Neural crest cell (in vitro differentiated cells): ENCODE measurements around the gene SST. TPM values are rescaled to one million over a fixed set of nuclear protein-coding genes. Genes with fewer than 3 reads are reported as not detected.
"Not testable (repeated sequence)": the region's sequence is repeated elsewhere in the genome, so short reads cannot be mapped to it uniquely, and the experiment has no call there.

ENCODE experiments used
- DNase-seq: peaks from one replicate; pipeline ENCODE4 v3.0.0; 2021; ENCODE audit warnings: low read depth, mixed read lengths, low spot score
- H3K27ac Mint-ChIP-seq: one replicate; pipeline ENCODE4 v1.8.0; 2021; ENCODE audit warnings: mild to moderate bottlenecking, mixed read lengths; ENCODE audit not compliant: unreplicated experiment
- H3K27me3 Mint-ChIP-seq: 2 replicates; pipeline ENCODE4 v1.8.0; 2021; ENCODE audit warnings: low read depth, mild to moderate bottlenecking, mixed read lengths
- H3K36me3 Mint-ChIP-seq: 2 replicates; pipeline ENCODE4 v1.8.0; 2021; ENCODE audit warnings: low read depth, mild to moderate bottlenecking, mixed read lengths
- H3K4me1 Mint-ChIP-seq: 2 replicates; pipeline ENCODE4 v1.8.0; 2021; ENCODE audit warnings: mixed read lengths
- H3K4me3 Mint-ChIP-seq: one replicate; pipeline ENCODE4 v1.8.0; 2021; ENCODE audit warnings: mild to moderate bottlenecking, mixed read lengths
- H3K9me3 Mint-ChIP-seq: 2 replicates; pipeline ENCODE4 v1.8.0; 2021; ENCODE audit warnings: mixed read lengths
- total RNA-seq: library from RNA; stranded (reverse); gene quantifications from 2 replicates; pipeline ENCODE4 v1.2.1, GENCODE V29; 2021
- TF ChIP-seq, protein P1 (sequence below): fragments of 200-600 bp; sonication (generic); conservative IDR thresholded peaks from 2 replicates; pipeline ENCODE4 v1.5.0; 2021; ENCODE audit warnings: antibody characterized with exemption, mild to moderate bottlenecking

SST gene
- total RNA-seq, 1 donor from 2014 or later, result 4.5 TPM

DNA sequence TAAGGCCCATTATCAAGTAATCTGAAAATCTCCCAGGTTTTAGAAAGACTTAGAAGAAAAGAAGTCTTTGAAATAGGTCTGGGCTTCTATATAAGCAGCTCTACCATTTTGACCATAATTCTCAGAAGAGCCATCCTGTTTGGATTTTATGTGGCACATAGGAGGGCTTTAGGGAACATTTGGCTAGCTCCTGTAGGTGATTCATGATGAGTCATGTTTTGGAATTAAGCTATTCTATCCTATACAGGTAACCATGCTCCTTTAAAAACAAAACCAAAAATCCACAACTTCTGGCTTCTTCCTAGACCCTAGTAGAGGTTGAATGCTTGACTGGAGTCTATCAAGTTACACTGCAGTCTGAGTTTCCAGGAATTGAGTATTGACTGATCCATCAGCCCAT lies 8.9 kb downstream of the SST start:
- peaks cover 53% of the 10 kb centered on the region for H3K27me3 Mint-ChIP-seq
- TF ChIP-seq, protein P1, sequence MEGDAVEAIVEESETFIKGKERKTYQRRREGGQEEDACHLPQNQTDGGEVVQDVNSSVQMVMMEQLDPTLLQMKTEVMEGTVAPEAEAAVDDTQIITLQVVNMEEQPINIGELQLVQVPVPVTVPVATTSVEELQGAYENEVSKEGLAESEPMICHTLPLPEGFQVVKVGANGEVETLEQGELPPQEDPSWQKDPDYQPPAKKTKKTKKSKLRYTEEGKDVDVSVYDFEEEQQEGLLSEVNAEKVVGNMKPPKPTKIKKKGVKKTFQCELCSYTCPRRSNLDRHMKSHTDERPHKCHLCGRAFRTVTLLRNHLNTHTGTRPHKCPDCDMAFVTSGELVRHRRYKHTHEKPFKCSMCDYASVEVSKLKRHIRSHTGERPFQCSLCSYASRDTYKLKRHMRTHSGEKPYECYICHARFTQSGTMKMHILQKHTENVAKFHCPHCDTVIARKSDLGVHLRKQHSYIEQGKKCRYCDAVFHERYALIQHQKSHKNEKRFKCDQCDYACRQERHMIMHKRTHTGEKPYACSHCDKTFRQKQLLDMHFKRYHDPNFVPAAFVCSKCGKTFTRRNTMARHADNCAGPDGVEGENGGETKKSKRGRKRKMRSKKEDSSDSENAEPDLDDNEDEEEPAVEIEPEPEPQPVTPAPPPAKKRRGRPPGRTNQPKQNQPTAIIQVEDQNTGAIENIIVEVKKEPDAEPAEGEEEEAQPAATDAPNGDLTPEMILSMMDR, result no peak
- H3K27ac Mint-ChIP-seq, result no peak overlapping the region
- no peaks in the 10 kb centered on the region for H3K9me3 Mint-ChIP-seq
- H3K4me3 Mint-ChIP-seq, result no peak overlapping the region
- no peaks in the 10 kb centered on the region for H3K4me1 Mint-ChIP-seq
- DNase-seq, result no peak
- no peaks in the 10 kb centered on the region for H3K36me3 Mint-ChIP-seq

DNA sequence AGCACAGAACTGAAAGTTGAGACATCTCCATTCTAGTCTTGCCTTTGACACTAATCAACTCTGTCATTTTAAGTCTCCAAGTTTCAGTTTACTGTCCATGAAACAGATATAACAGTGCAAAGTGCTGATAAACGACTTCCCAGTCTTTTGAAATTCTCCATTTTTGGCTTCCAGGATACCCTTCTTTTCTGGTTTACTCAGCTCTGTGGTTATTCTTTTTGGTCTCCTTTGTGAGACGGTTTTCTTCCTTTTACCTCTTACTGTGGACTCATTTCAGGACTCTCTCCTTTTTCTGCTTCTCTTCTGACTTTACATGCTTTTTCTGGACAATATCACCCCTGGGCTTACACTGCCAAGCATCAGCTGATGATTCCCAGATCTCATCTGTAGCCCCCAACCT lies 18.9 kb downstream of the SST start:
- H3K4me1 Mint-ChIP-seq, result no peaks in the 10 kb centered on the region
- TF ChIP-seq, protein P1, result no peak
- peaks cover 57% of the 10 kb centered on the region for H3K27me3 Mint-ChIP-seq
- DNase-seq, result no peak
- H3K9me3 Mint-ChIP-seq, result peaks cover 4% of the 10 kb centered on the region
- no peaks in the 10 kb centered on the region for H3K36me3 Mint-ChIP-seq
- H3K4me3 Mint-ChIP-seq, result no peak overlapping the region
- no peak overlapping the region for H3K27ac Mint-ChIP-seq

DNA sequence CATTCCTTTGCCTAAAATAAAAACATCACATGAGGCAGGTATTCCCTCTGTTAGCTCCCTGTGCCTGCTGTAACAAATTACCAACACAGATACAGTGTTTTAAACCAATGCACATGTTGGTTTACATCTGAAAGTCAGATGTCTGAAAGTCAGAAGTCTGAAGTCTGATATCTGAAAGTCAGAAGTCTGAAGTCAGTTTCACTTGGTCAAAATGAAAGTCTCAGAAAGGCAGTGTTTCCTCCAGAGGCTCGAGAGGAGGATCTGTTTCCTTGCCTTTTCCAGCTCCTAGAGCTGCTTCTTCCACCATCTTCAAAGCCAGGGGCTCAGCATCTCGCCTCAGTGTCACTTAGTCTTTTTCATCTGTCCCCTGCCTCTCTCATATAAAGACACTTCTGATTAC lies 22.0 kb downstream of the SST start:
- H3K9me3 Mint-ChIP-seq, result peaks cover 4% of the 10 kb centered on the region
- DNase-seq, result no peak
- TF ChIP-seq, protein P1, result no peak

DNA sequence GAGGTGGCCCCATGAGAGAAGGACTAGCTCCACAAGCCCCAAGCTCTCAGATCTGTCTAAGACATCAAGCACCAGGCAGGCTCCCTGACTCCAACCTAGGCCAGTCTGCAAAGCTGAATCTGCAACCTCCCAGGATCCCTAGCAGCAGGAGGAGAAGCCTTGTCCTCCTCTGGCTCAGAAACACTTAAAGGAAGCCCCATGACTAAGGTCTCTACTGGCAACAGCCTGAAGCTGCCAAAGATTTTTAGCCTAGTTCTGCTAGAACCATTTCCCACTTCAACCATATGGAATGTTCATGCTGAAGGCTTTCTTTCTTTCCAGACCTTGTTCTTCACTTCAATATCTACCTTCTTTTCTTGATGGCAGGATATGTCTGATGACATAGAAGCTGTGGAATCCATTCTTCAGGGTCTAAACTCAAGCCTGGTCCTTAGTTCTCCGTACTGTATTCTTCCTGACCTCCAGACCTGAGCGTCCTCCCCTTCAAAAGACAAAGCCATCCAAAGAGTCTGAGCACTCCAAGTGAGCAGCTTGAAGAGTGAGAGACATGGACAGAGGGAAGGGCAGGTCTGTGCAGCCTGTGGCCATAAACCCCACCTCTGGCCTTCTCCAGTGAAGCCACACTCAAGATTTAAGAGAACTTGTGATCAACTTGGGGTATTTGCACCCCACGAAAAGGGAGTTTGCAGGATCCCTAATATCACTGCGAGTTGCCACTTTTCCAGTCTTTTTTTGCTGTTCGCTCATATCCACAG lies 23.1 kb downstream of the SST start:
- TF ChIP-seq, protein P1, result no peak
- H3K9me3 Mint-ChIP-seq, result peaks cover 4% of the 10 kb centered on the region
- no peaks in the 10 kb centered on the region for H3K36me3 Mint-ChIP-seq
- H3K4me3 Mint-ChIP-seq, result no peak overlapping the region
- no peak for DNase-seq
- H3K27ac Mint-ChIP-seq, result no peak overlapping the region
- peaks cover 40% of the 10 kb centered on the region for H3K27me3 Mint-ChIP-seq
- peaks cover 5% of the 10 kb centered on the region for H3K4me1 Mint-ChIP-seq

More for the DNA sequence above, 22.0 kb downstream of the SST start:
- Mint-ChIP-seq H3K4me1 (peaks cover 5% of the 10 kb centered on the region), H3K36me3 (no peaks in the 10 kb centered on the region), H3K27ac (no peak overlapping the region), H3K27me3 (peaks cover 47% of the 10 kb centered on the region), H3K4me3 (no peak overlapping the region)

DNA sequence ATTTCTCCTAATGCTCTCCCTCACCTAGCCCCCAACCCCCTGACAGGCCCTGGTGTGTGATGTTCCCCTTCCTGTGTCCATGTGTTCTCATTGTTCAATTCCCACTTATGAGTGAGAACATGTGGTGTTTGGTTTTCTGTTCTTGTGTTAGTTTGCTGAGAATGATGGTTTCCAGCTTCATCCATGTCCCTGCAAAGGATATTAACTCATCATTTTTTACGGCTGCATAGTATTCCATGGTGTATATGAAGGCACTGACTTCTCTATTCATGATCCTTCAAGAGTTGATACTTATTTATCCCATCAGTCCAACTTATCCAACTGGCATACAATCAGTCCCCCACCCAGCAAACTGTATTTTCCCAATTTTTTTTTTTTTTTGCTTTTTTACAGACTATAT lies 24.8 kb downstream of the SST start:
- not testable (repeated sequence) for H3K9me3 Mint-ChIP-seq, H3K4me3 Mint-ChIP-seq, H3K27ac Mint-ChIP-seq, H3K36me3 Mint-ChIP-seq, DNase-seq, H3K4me1 Mint-ChIP-seq
- peaks cover 29% of the 10 kb centered on the region for H3K27me3 Mint-ChIP-seq

DNA sequence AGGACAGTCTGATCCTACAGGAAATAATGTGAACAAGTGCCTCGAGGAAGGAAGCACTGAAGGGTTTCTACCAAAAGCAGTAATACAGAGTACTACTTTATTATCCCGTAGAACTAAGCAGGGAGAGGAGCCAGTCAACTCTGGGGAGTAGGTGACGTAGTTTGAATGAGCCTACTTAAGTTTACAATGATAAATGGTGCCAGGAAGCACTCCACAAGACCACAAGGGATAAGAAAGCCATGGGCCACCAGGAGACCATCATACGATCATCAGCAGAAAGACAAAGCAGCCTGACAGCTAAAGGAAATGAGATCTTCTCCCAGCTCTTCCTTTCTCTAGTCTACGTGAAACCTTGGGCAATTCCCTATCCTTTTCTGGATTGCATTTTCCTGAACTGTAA lies 27.3 kb downstream of the SST start:
- H3K36me3 Mint-ChIP-seq, result no peaks in the 10 kb centered on the region
- peaks cover 13% of the 10 kb centered on the region for H3K27me3 Mint-ChIP-seq
- peaks cover 3% of the 10 kb centered on the region for H3K9me3 Mint-ChIP-seq
- H3K27ac Mint-ChIP-seq, result no peak overlapping the region
- TF ChIP-seq, protein P1, result no peak
- no peak for DNase-seq
- peaks cover 5% of the 10 kb centered on the region for H3K4me1 Mint-ChIP-seq
- no peak overlapping the region for H3K4me3 Mint-ChIP-seq
